HepG2 (cell line): ENCODE measurements around the gene CNRIP1. TPM values are rescaled to one million over a fixed set of nuclear protein-coding genes. Genes with fewer than 3 reads are reported as not detected.

ENCODE experiments used
- DMAP1 ChIP-seq: IDR thresholded peaks from 2 replicates; pipeline ENCODE4 v1.6.1; 2016
- KAT8 ChIP-seq: IDR thresholded peaks from 2 replicates; pipeline ENCODE4 v1.6.1; 2016; ENCODE audit warnings: missing genetic modification reagents, missing compliant biosample characterization
- NAIF1 ChIP-seq: sonication (generic); formaldehyde crosslinking; IDR thresholded peaks from 2 replicates; pipeline ENCODE4 v1.5.0; 2020; ENCODE audit warnings: mild to moderate bottlenecking, missing genetic modification reagents, borderline replicate concordance
- PITX1 ChIP-seq: sonication (generic); formaldehyde crosslinking; IDR thresholded peaks from 2 replicates; pipeline ENCODE4 v1.5.1; 2020; ENCODE audit warnings: mild to moderate bottlenecking, missing genetic modification reagents
- POLR2G ChIP-seq: fragments of 200-400 bp; formaldehyde crosslinking; IDR thresholded peaks from 2 replicates; pipeline ENCODE4 v1.6.1; 2018; ENCODE audit warnings: mild to moderate bottlenecking, low read depth, low read length, moderate library complexity
- RXRA ChIP-seq: sonication (generic); formaldehyde crosslinking; IDR thresholded peaks from 2 replicates; pipeline ENCODE4 v1.5.1; 2020; ENCODE audit warnings: missing genetic modification reagents
- STAG1 ChIP-seq: sonication (generic); formaldehyde crosslinking; IDR thresholded peaks from 2 replicates; pipeline ENCODE4 v1.4.0; 2020; ENCODE audit warnings: missing genetic modification reagents
- ZNF256 ChIP-seq: sonication (generic); formaldehyde crosslinking; conservative IDR thresholded peaks from 2 replicates; pipeline ENCODE4 v1.4.0; 2020; ENCODE audit warnings: missing genetic modification reagents
- ZNF430 ChIP-seq: sonication (generic); formaldehyde crosslinking; IDR thresholded peaks from 2 replicates; pipeline ENCODE4 v1.9.0; 2021; ENCODE audit warnings: mild to moderate bottlenecking, missing genetic modification reagents
- ZNF446 ChIP-seq: sonication (generic); formaldehyde crosslinking; IDR thresholded peaks from 2 replicates; pipeline ENCODE4 v1.5.0; 2020; ENCODE audit warnings: mild to moderate bottlenecking, missing genetic modification reagents
- ZNF75D ChIP-seq: sonication (generic); formaldehyde crosslinking; IDR thresholded peaks from 2 replicates; pipeline ENCODE4 v1.8.1; 2023; ENCODE audit warnings: missing genetic modification reagents, mild to moderate bottlenecking, borderline replicate concordance
- ZNF777 ChIP-seq: sonication (generic); formaldehyde crosslinking; IDR thresholded peaks from 2 replicates; pipeline ENCODE4 v1.4.0; 2020; ENCODE audit warnings: missing genetic modification reagents
- polyA plus RNA-seq, 8 experiments: library from polyadenylated mRNA; depleted of rRNA in 3 of 8; stranded (reverse) in 7 of 8; unstranded in 1 of 8; fragments of >200 nt; fragmentation: Illumina TruSeq in 4 of 8; extraction: Trizol in 4 of 8; gene quantifications; 2 replicates each; pipeline versions ENCODE4 v1.2.1 to v1.2.3, GENCODE V29; 2011 to 2016; ENCODE audit warnings: low read depth in 4 of 8, missing spikeins in 1 of 8, mixed read lengths in 1 of 8; ENCODE audit not compliant: insufficient read depth in 1 of 8
- total RNA-seq, 5 experiments: library from RNA; depleted of rRNA; stranded (reverse); fragments of >200 nt; fragmentation: Illumina TruSeq; extraction: Trizol; gene quantifications; 2 replicates each; pipeline ENCODE4 v1.2.3, GENCODE V29; 2016; ENCODE audit warnings: low read depth in 1 of 5
- TF ChIP-seq, protein P1 (sequence below): sonication (generic); formaldehyde crosslinking; IDR thresholded peaks from 2 replicates; pipeline ENCODE4 v1.5.0; 2020; ENCODE audit warnings: mild to moderate bottlenecking, missing genetic modification reagents, borderline replicate concordance
- TF ChIP-seq, protein P2 (sequence below): sonication (generic); formaldehyde crosslinking; conservative IDR thresholded peaks from 2 replicates; pipeline ENCODE4 v1.8.0; 2022; ENCODE audit warnings: mild to moderate bottlenecking, moderate library complexity, missing genetic modification reagents
- TF ChIP-seq, protein P3 (sequence below): sonication (generic); formaldehyde crosslinking; IDR thresholded peaks from 2 replicates; pipeline ENCODE4 v1.8.0; 2022; ENCODE audit warnings: missing genetic modification reagents, mild to moderate bottlenecking, moderate library complexity, borderline replicate concordance
- TF ChIP-seq, protein P4 (sequence below): IDR thresholded peaks from 2 replicates; pipeline ENCODE4 v1.4.0; 2020; ENCODE audit warnings: mild to moderate bottlenecking, missing genetic modification reagents

CNRIP1 gene
- total and polyA plus RNA-seq, 2 of the 13 experiments (the other 11 are each of a cell fraction or from before 2014, with no cell fraction given) = not detected

DNA sequence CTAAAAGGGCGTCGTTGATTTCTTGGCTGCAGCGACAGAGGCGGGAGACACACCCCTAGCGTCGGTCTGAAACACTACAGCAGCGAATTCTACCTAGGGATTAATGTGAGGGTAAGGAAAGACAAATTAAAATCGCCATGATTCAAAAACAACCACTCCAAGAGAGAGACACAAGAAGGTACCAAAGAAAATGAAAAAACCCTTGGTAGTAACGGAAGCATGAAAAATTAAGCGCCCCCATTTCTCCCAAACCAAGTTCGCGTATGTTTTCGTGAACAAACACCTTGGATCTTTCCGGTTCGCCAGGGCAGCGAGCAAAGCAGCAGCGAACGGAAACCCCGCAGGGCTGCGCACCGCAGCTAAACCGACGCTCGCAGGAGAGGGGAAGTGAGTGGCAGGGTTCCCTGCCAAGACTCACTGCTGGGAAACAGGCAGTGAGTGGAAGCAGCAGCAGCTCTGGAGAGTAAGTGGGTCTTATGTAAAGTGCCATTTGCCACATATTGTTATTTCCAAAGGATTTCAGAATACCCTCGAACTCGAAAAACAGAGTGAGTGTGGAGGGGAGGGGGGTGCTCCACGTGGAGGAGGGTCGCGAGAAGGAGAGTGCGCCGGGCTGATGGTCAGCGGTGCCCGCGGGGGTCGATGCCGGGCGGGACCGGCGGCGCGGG is 68.4 kb downstream of the CNRIP1 start (continued):
- TF ChIP-seq, protein P1, sequence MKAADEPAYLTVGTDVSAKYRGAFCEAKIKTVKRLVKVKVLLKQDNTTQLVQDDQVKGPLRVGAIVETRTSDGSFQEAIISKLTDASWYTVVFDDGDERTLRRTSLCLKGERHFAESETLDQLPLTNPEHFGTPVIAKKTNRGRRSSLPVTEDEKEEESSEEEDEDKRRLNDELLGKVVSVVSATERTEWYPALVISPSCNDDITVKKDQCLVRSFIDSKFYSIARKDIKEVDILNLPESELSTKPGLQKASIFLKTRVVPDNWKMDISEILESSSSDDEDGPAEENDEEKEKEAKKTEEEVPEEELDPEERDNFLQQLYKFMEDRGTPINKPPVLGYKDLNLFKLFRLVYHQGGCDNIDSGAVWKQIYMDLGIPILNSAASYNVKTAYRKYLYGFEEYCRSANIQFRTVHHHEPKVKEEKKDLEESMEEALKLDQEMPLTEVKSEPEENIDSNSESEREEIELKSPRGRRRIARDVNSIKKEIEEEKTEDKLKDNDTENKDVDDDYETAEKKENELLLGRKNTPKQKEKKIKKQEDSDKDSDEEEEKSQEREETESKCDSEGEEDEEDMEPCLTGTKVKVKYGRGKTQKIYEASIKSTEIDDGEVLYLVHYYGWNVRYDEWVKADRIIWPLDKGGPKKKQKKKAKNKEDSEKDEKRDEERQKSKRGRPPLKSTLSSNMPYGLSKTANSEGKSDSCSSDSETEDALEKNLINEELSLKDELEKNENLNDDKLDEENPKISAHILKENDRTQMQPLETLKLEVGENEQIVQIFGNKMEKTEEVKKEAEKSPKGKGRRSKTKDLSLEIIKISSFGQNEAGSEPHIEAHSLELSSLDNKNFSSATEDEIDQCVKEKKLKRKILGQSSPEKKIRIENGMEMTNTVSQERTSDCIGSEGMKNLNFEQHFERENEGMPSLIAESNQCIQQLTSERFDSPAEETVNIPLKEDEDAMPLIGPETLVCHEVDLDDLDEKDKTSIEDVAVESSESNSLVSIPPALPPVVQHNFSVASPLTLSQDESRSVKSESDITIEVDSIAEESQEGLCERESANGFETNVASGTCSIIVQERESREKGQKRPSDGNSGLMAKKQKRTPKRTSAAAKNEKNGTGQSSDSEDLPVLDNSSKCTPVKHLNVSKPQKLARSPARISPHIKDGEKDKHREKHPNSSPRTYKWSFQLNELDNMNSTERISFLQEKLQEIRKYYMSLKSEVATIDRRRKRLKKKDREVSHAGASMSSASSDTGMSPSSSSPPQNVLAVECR (CRISPR knock-in tag) = peak; percentile 17
- TF ChIP-seq PITX1 (CRISPR knock-in tag) = peak; percentile 33; the same call in 1 of the 2 replicates
- 0 out of 2 replicates have a peak, but pooled peaks have one; percentile 8 for TF ChIP-seq ZNF446
- no peak for TF ChIP-seq RXRA (CRISPR knock-in tag)
- TF ChIP-seq DMAP1 = peak; percentile 62; the same call in 1 of the 2 replicates
- TF ChIP-seq ZNF430 (CRISPR knock-in tag) = no peak; the same call in 1 of the 2 replicates
- peak; percentile 61; the same call in 1 of the 2 replicates for TF ChIP-seq ZNF256 (CRISPR knock-in tag)
- 0 out of 2 replicates have a peak, but pooled peaks have one; percentile 21 for TF ChIP-seq ZNF777 (CRISPR knock-in tag)
- 0 out of 2 replicates have a peak, but pooled peaks have one; percentile 7 for TF ChIP-seq KAT8 (CRISPR knock-in tag)
- TF ChIP-seq, protein P2, sequence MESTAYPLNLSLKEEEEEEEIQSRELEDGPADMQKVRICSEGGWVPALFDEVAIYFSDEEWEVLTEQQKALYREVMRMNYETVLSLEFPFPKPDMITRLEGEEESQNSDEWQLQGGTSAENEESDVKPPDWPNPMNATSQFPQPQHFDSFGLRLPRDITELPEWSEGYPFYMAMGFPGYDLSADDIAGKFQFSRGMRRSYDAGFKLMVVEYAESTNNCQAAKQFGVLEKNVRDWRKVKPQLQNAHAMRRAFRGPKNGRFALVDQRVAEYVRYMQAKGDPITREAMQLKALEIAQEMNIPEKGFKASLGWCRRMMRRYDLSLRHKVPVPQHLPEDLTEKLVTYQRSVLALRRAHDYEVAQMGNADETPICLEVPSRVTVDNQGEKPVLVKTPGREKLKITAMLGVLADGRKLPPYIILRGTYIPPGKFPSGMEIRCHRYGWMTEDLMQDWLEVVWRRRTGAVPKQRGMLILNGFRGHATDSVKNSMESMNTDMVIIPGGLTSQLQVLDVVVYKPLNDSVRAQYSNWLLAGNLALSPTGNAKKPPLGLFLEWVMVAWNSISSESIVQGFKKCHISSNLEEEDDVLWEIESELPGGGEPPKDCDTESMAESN (CRISPR knock-in tag) = 0 out of 2 replicates have a peak, but pooled peaks have one; percentile 8
- 0 out of 2 replicates have a peak, but pooled peaks have one; percentile 45 for TF ChIP-seq ZNF75D (CRISPR knock-in tag)
- TF ChIP-seq, protein P3, sequence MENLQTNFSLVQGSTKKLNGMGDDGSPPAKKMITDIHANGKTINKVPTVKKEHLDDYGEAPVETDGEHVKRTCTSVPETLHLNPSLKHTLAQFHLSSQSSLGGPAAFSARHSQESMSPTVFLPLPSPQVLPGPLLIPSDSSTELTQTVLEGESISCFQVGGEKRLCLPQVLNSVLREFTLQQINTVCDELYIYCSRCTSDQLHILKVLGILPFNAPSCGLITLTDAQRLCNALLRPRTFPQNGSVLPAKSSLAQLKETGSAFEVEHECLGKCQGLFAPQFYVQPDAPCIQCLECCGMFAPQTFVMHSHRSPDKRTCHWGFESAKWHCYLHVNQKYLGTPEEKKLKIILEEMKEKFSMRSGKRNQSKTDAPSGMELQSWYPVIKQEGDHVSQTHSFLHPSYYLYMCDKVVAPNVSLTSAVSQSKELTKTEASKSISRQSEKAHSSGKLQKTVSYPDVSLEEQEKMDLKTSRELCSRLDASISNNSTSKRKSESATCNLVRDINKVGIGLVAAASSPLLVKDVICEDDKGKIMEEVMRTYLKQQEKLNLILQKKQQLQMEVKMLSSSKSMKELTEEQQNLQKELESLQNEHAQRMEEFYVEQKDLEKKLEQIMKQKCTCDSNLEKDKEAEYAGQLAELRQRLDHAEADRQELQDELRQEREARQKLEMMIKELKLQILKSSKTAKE = peak; percentile 32; the same call in 1 of the 2 replicates
- peak; percentile 65 for TF ChIP-seq POLR2G
- peak; percentile 65; the same call in 1 of the 2 replicates for TF ChIP-seq NAIF1
- TF ChIP-seq, protein P4, sequence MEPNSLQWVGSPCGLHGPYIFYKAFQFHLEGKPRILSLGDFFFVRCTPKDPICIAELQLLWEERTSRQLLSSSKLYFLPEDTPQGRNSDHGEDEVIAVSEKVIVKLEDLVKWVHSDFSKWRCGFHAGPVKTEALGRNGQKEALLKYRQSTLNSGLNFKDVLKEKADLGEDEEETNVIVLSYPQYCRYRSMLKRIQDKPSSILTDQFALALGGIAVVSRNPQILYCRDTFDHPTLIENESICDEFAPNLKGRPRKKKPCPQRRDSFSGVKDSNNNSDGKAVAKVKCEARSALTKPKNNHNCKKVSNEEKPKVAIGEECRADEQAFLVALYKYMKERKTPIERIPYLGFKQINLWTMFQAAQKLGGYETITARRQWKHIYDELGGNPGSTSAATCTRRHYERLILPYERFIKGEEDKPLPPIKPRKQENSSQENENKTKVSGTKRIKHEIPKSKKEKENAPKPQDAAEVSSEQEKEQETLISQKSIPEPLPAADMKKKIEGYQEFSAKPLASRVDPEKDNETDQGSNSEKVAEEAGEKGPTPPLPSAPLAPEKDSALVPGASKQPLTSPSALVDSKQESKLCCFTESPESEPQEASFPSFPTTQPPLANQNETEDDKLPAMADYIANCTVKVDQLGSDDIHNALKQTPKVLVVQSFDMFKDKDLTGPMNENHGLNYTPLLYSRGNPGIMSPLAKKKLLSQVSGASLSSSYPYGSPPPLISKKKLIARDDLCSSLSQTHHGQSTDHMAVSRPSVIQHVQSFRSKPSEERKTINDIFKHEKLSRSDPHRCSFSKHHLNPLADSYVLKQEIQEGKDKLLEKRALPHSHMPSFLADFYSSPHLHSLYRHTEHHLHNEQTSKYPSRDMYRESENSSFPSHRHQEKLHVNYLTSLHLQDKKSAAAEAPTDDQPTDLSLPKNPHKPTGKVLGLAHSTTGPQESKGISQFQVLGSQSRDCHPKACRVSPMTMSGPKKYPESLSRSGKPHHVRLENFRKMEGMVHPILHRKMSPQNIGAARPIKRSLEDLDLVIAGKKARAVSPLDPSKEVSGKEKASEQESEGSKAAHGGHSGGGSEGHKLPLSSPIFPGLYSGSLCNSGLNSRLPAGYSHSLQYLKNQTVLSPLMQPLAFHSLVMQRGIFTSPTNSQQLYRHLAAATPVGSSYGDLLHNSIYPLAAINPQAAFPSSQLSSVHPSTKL (CRISPR knock-in tag) = peak; percentile 29; the same call in 1 of the 2 replicates
- peak; percentile 48 for TF ChIP-seq STAG1 (CRISPR knock-in tag)
